GM18502 (cell line): ENCODE results near the gene IL31.
"Not testable (repeated sequence)": the region's sequence is repeated elsewhere in the genome, so short reads cannot be mapped to it uniquely, and the experiment has no call there.

Experiments used
- ATAC-seq: cut with Tn5 transposase; IDR thresholded peaks from one replicate; pipeline ENCODE4 v1.9.1; 2021; ENCODE audit warnings: mild to moderate bottlenecking; ENCODE audit not compliant: unreplicated experiment, poor library complexity

The IL31 gene

GRCh38 chr12:122194804-122195203 lies 20.8 kb upstream of the IL31 start:
- ATAC-seq: no peak

GRCh38 chr12:122192441-122192840 lies 18.4 kb upstream of the IL31 start:
- ATAC-seq: no peak

DNA sequence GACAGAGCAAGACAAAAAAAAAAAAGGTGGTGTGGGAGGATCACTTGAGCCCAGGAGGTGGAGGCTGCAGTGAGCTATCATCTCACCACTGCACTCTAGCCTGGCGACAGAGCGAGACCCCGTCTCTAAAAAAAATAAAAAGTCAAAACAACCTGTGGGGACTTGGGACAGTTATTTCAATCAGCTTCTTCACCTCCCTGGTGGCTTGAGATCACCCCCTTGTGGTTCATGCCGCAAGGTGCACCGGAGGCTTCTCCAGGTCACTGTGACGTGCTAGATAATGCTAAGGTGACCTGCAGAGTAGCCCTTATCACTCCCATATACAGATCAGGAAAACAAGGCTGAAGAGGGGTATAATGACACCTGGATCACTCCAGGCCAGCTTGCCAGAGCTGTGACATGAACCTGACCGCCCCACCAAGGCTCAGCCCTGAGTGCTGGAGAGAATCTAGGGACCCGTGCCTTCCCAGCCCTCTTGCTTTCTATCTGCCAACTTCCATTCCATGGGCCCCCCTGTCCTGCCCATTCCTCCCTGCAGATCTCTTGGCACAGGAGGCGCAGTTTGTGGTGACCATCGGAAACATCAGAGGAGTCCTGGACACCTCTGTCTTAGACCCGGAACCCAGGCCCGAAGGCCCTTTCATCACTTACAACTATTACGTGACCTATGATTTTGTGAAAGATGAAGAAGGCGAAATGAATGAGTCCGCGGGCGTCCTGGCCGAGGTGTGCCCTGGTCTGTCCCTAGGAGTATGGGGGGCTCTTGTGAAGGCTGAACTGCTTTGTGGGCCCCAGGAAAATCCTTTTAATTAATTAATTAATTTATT lies 17.0 kb upstream of the IL31 start:
- peak; percentile 38 for ATAC-seq

GRCh38 chr12:122189626-122190475 lies 15.8 kb upstream of the IL31 start:
- no peak for ATAC-seq

GRCh38 chr12:122187466-122187865 lies 13.4 kb upstream of the IL31 start:
- no peak for ATAC-seq

DNA sequence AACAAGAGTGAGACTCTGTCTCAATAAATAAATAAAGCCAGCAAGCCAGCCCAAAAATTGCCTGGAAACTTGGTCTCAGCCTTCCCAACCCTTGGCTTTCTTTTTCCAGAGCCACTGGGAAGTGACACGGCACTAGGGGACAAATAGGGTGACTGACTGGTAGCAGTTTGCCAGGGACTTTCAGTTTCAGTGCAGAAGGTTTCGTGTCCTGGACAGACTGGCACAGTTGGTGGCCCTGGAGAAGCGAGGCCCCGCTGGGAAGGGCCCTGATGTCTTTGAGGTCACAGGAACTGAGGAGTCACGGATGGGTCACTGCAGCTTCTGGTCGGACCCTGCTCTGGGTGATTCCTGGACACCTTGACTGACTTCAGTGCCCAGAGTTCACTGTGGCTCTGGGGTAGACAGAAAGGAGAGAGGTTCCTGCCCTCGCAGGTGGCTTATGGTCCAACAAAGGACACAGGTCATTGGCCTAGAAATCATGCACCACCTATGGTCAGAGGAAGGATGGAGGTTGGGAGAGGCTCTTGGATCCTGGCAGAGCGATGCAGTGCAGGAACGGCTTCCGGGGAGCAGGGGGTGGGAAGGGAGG lies 11.6 kb upstream of the IL31 start:
- no peak for ATAC-seq

- ATAC-seq: no peak
Observed at GRCh38 chr12:122185079-122185478, 11.1 kb upstream of the IL31 start.

GRCh38 chr12:122184517-122184916 lies 10.5 kb upstream of the IL31 start:
- no peak for ATAC-seq

- ATAC-seq: no peak
Observed at GRCh38 chr12:122183588-122183940, 9.5 kb upstream of the IL31 start.

GRCh38 chr12:122182887-122183587 lies 9.0 kb upstream of the IL31 start, which contains the start of gene LRRC43:
TSS of gene LRRC43 (plus strand) at chr12:122183123. CDS start at chr12:122183145, 22 bp downstream.
- ATAC-seq: no peak

DNA sequence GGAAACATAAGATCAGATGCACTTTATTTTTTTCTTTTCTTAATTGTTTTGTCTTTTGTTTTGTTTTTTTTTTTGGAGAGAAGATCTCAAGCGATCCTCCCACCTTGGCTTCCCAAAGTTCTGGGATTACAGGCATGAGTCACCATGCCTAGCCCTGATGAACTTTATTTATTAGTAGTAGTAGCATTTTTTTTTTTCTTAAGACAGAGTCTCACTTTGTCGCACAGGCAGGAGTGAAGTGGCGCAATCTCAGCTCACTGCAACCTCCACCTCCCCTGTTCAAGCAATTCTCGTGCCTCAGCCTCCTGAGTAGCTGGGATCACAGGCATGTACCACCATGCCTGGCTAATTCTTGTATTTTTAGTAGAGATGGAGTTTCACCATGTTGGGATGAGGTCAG lies 2.5 kb upstream of the IL31 start:
- not testable (repeated sequence) for ATAC-seq

GRCh38 chr12:122172262-122172939 lies 1.6 kb downstream of the IL31 start:
- no peak for ATAC-seq

- no peak for ATAC-seq
Observed at GRCh38 chr12:122171399-122171798, 2.6 kb downstream of the IL31 start.

DNA sequence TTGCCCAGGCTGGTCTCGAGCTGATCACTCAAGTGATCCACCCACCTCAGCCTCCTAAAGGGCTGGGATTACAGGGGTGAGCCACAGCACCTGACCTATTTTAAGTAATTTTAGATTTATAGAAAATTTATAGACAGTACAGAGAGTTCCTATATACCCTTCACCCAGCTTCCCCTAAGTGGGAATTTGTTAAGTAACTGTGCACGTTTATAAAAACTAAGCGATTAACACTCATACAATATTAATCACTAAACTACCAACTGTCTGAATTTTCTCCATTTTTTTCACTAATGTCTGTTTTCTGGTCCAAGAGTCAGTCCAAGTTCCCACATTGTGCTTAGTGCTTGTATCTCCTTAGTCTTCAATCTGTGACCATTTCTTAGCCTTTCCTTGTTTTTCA lies 5.5 kb downstream of the IL31 start:
- ATAC-seq: no peak

DNA sequence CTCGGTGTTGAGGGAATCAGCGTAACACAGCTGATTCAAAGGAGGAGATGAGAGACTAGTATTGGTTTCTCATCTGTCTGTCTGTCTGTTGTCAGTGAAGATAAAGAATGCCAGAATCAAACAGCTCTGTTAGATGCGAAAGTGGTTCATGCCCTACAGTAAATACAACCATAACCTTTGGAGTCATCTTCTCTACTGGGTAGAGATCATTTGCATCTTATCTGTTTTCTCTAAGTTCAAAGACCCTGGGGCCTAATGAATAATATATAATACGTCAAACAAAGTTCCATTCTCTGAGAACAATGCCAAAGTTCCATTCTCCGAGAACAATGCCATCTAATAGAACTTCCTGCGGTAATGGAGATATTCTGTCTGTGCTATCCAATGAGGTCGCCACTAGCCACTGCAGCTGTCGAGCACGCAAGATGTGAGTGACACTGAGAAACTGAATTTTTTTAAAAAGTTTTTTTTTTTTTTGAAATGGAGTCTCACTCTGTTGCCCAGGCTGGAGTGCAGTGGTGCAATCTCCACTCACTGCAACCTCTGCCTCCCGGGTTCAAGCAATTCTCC lies 6.6 kb downstream of the IL31 start:
- no peak for ATAC-seq

DNA sequence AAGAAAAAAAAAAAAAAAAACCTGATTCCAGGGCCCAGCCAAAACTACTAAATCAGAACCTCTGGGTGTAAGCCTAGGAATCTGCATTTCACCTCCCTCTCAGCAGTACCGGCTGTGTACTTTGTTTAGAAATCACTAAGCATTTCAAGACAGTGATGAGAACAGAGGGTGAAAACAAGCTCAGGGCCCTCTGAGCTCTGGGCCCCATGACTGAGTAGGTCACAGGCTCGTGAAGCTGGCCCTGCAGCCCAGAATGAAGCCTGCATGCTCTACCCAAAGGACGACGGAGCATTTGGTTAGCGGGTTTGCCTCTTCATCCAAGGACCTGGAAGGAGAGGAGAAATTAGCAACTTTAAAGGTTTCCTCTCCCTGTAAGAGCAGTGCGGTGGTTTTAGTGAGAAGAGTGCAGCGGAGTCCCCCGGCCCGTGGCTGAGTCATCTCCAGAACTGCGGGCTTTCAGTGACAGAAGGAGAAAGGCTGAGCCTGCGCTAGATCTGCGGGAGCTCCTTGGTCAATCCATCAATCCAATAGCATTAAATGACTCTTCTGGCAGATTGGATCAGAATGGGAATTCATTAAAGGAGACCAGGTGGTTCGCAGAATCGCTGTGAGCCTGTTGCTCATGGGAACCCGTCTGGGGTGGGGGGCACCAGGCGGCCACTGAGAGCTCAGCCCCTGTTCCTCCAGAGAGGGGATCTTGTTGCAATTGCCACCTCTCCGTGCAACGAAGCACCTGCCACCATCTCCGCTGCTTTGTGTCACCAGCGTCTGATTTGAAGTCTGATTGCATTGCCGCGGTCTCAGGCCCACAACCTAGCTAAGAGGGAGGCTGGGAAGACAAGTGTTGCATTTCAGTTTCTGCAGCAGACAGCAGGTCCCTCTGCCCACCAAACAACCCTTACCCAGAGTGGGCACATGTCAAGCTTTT lies 7.3 kb downstream of the IL31 start:
- peak; percentile 72 for ATAC-seq

DNA sequence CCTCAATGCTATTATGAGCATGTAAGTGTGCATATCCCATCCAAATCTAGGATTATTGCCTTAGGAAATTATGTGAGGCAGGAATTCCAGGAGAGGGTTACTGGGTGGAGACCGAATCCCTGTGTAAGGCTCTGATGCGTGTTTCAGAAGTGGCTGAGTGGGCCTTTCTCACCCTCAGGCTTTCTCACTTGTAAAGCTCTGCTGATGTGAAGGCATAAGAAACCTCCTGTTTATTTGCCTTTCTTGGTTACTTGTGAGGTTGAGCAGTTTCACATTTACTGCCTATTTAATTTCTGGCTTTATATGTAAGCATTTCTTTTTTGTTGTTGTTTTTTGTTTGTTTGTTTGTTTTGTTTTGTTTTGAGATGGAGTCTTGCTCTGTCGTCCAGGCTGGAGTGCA lies 11.0 kb downstream of the IL31 start:
- ATAC-seq: no peak

DNA sequence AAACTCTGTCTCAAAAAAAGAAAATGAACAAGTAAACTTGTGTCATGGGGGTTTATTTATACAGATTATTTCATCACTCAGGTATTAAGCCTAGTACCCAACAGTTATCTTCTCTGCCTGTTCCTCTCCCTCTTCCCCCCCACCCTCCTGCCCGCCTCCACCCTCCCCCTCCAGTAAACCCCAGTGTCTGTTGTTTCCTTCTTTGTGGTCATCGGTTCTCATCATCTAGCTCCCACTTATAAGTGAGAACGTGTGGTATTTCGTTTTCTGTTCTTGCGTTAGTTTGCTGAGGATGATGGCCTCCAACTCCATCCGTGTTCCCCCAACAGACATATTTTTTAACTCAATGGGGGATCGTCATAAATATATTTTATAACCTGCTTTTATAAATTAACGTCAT lies 12.3 kb downstream of the IL31 start:
- ATAC-seq: no peak

DNA sequence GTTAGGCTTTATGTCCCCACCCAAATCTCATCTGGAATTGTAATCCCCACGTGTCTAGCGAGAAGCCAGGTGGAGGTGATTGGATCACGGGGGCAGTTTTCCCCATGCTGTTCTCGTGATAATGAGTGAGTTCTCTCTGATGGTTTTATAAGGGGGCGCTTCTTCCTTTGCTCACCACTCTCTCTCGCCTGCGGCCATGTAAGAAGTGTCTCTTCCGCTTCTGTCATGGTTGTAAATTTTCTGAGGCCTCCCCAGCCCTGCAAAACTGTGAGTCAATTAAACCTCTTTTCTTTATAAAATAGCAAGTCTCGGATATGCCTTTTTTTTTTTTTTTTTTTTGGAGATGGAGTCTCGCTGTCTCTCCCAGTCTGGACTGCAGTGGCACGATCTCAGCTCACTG lies 13.3 kb downstream of the IL31 start:
- no peak for ATAC-seq
